Measurements from ENCODE around the gene GRID2. TPM values are rescaled to one million over a fixed set of nuclear protein-coding genes. Genes with fewer than 3 reads are reported as not detected.

The GRID2 gene
- total RNA-seq, 1 donor from 2014 or later: not detected

GRCh38 chr4:92488496-92488895, 184.7 kb downstream of the GRID2 start:
- Mint-ChIP-seq H3K4me1 (ENCODE audit: unreplicated experiment) (no peaks in the 10 kb centered on the region), H3K27ac (ENCODE audit: unreplicated experiment) (no peak overlapping the region), H3K4me3 (ENCODE audit: unreplicated experiment) (no peak overlapping the region), H3K36me3 (ENCODE audit: unreplicated experiment) (no peaks in the 10 kb centered on the region), H3K27me3 (ENCODE audit: unreplicated experiment) (peaks cover 3% of the 10 kb centered on the region), H3K9me3 (ENCODE audit: unreplicated experiment) (no peaks in the 10 kb centered on the region)
- no peak for TF ChIP-seq CTCF (IDR thresholded peaks at IDR 0.05)
- DNase-seq (ENCODE audit: extremely low spot score, unreplicated experiment): no peak

GRCh38 chr4:92497141-92497540, 193.4 kb downstream of the GRID2 start:
- Mint-ChIP-seq H3K4me1 (ENCODE audit: unreplicated experiment) (no peaks in the 10 kb centered on the region), H3K36me3 (ENCODE audit: unreplicated experiment) (no peaks in the 10 kb centered on the region), H3K4me3 (ENCODE audit: unreplicated experiment) (no peak overlapping the region), H3K27ac (ENCODE audit: unreplicated experiment) (no peak overlapping the region), H3K9me3 (ENCODE audit: unreplicated experiment) (no peaks in the 10 kb centered on the region), H3K27me3 (ENCODE audit: unreplicated experiment) (peaks cover 12% of the 10 kb centered on the region)
- no peak for TF ChIP-seq CTCF (IDR thresholded peaks at IDR 0.05)
- no peak for DNase-seq (ENCODE audit: extremely low spot score, unreplicated experiment)

DNA sequence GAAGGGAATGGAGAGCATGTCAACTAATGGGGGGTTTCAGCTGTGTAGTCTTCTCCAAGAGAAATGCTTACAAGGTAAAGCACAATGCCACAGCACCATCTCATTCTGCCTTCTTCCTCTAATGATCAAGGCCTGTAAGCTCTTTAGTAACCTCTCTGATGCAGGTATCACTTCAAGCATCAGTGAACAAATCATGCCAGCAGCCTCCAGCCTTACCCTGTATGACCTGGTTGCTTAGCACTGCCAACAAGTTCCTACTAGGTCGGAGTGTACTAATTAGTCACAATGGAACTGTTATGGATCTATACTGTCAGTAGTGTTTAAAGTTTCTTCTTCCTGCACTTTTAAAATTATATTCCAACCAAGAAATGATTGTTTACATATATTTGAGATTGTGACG, 197.7 kb downstream of the GRID2 start:
- no peaks in the 10 kb centered on the region for H3K36me3 Mint-ChIP-seq (ENCODE audit: unreplicated experiment)
- H3K27ac Mint-ChIP-seq (ENCODE audit: unreplicated experiment): no peak overlapping the region
- H3K4me1 Mint-ChIP-seq (ENCODE audit: unreplicated experiment): no peaks in the 10 kb centered on the region
- DNase-seq (ENCODE audit: extremely low spot score, unreplicated experiment): no peak
- H3K4me3 Mint-ChIP-seq (ENCODE audit: unreplicated experiment): no peak overlapping the region
- peaks cover 9% of the 10 kb centered on the region for H3K27me3 Mint-ChIP-seq (ENCODE audit: unreplicated experiment)
- H3K9me3 Mint-ChIP-seq (ENCODE audit: unreplicated experiment): no peaks in the 10 kb centered on the region
- no peak for TF ChIP-seq CTCF (IDR thresholded peaks at IDR 0.05)

DNA sequence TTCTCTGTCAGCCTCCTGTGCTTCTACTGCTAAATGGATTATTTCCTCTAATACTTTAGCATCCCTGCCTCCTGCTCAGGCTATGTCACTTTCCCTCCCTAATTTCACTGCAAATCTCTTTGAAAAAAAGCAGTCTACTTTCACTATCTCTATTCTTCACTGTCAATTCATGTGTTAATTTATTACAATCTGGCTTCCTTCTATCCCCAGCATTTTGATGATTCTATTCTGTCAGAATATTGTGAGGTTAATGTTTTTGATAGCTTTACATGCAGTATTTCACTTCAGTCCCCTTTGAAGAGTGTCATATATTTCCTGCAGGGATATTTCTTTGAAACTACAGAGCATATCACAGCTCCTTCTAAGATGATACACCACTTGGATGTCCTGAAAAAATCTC, 203.2 kb downstream of the GRID2 start:
- Mint-ChIP-seq H3K4me3 (ENCODE audit: unreplicated experiment) (no peak overlapping the region), H3K27me3 (ENCODE audit: unreplicated experiment) (no peaks in the 10 kb centered on the region), H3K4me1 (ENCODE audit: unreplicated experiment) (no peaks in the 10 kb centered on the region), H3K27ac (ENCODE audit: unreplicated experiment) (no peak overlapping the region), H3K36me3 (ENCODE audit: unreplicated experiment) (no peaks in the 10 kb centered on the region), H3K9me3 (ENCODE audit: unreplicated experiment) (no peaks in the 10 kb centered on the region)
- no peak for DNase-seq (ENCODE audit: extremely low spot score, unreplicated experiment)
- no peak for TF ChIP-seq CTCF (IDR thresholded peaks at IDR 0.05)

- Mint-ChIP-seq H3K27ac (ENCODE audit: unreplicated experiment) (no peak overlapping the region), H3K4me1 (ENCODE audit: unreplicated experiment) (no peaks in the 10 kb centered on the region), H3K4me3 (ENCODE audit: unreplicated experiment) (no peak overlapping the region), H3K36me3 (ENCODE audit: unreplicated experiment) (no peaks in the 10 kb centered on the region), H3K9me3 (ENCODE audit: unreplicated experiment) (no peaks in the 10 kb centered on the region), H3K27me3 (ENCODE audit: unreplicated experiment) (no peaks in the 10 kb centered on the region)
- DNase-seq (ENCODE audit: extremely low spot score, unreplicated experiment): no peak
- no peak for TF ChIP-seq CTCF (IDR thresholded peaks at IDR 0.05)
These were observed 210.9 kb downstream of the GRID2 start for GRCh38 chr4:92514627-92515026.
